Measurements from ENCODE around the gene RNF4.
"Not testable (repeated sequence)": the region's sequence is repeated elsewhere in the genome, so short reads cannot be mapped to it uniquely, and the experiment has no call there.

GRCh38 chr4:2514944-2515343 is 46.0 kb downstream of the RNF4 start:
- TF ChIP-seq ZFX (IDR thresholded peaks at IDR 0.05; ENCODE audit: borderline replicate concordance) = not testable (repeated sequence)
- TF ChIP-seq, protein P1, sequence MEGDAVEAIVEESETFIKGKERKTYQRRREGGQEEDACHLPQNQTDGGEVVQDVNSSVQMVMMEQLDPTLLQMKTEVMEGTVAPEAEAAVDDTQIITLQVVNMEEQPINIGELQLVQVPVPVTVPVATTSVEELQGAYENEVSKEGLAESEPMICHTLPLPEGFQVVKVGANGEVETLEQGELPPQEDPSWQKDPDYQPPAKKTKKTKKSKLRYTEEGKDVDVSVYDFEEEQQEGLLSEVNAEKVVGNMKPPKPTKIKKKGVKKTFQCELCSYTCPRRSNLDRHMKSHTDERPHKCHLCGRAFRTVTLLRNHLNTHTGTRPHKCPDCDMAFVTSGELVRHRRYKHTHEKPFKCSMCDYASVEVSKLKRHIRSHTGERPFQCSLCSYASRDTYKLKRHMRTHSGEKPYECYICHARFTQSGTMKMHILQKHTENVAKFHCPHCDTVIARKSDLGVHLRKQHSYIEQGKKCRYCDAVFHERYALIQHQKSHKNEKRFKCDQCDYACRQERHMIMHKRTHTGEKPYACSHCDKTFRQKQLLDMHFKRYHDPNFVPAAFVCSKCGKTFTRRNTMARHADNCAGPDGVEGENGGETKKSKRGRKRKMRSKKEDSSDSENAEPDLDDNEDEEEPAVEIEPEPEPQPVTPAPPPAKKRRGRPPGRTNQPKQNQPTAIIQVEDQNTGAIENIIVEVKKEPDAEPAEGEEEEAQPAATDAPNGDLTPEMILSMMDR (IDR thresholded peaks at IDR 0.05) = not testable (repeated sequence)
